H9 (cell line): ENCODE measurements around the gene RNF180. TPM values are rescaled to one million over a fixed set of nuclear protein-coding genes. Genes with fewer than 3 reads are reported as not detected.

Experiments used
- DNase-seq: peaks from one replicate; pipeline ENCODE4 v3.0.0-alpha.2; 2017
- H2AFZ ChIP-seq: one replicate; pipeline ENCODE4 v1.6.1; 2013; ENCODE audit warnings: mild to moderate bottlenecking, low read length, control low read depth, moderate library complexity
- H2AK5ac ChIP-seq: 2 replicates; pipeline ENCODE4 v1.6.1; 2013; ENCODE audit warnings: low read length, control low read depth, mixed read lengths; ENCODE audit not compliant: insufficient read length
- H2BK120ac ChIP-seq: one replicate; pipeline ENCODE4 v1.6.1; 2013; ENCODE audit warnings: low read depth, mild to moderate bottlenecking, low read length, control low read depth, inconsistent platforms; ENCODE audit not compliant: poor library complexity, severe bottlenecking
- H2BK12ac ChIP-seq: 2 replicates; pipeline ENCODE4 v1.6.1; 2013; ENCODE audit warnings: low read length, control low read depth, mixed read lengths, low read depth; ENCODE audit not compliant: insufficient read length
- H2BK15ac ChIP-seq: 2 replicates; pipeline ENCODE4 v1.6.1; 2013; ENCODE audit warnings: low read depth, low read length, control low read depth
- H2BK20ac ChIP-seq: one replicate; pipeline ENCODE4 v1.6.1; 2013; ENCODE audit warnings: low read depth, mild to moderate bottlenecking, low read length, control low read depth, inconsistent platforms; ENCODE audit not compliant: poor library complexity, severe bottlenecking
- H2BK5ac ChIP-seq: 2 replicates; pipeline ENCODE4 v1.6.1; 2013; ENCODE audit warnings: low read length, control low read depth, mixed read lengths; ENCODE audit not compliant: insufficient read length
- H3K14ac ChIP-seq: 2 replicates; pipeline ENCODE4 v1.6.1; 2013; ENCODE audit warnings: low read length, control low read depth; ENCODE audit not compliant: insufficient read depth
- H3K18ac ChIP-seq: 2 replicates; pipeline ENCODE4 v1.6.1; 2013; ENCODE audit warnings: low read depth, mild to moderate bottlenecking, mixed read lengths, low read length, control low read depth; ENCODE audit not compliant: insufficient read length
- H3K23ac ChIP-seq: 2 replicates; pipeline ENCODE4 v1.6.1; 2013; ENCODE audit warnings: low read length, control low read depth, mixed read lengths, low read depth; ENCODE audit not compliant: insufficient read length
- H3K23me2 ChIP-seq: 2 replicates; pipeline ENCODE4 v1.6.1; 2013; ENCODE audit warnings: low read depth, mild to moderate bottlenecking, mixed read lengths, low read length, control low read depth; ENCODE audit not compliant: insufficient read length, poor library complexity, severe bottlenecking
- H3K27ac ChIP-seq: 2 replicates; pipeline ENCODE4 v1.5.1; 2013; ENCODE audit warnings: low read length, control low read depth, mixed read lengths, low read depth; ENCODE audit not compliant: insufficient read length
- H3K27me3 ChIP-seq: 2 replicates; pipeline ENCODE4 v1.6.1; 2013; ENCODE audit warnings: low read length, control low read depth, inconsistent platforms; ENCODE audit not compliant: insufficient read depth
- H3K4ac ChIP-seq: 2 replicates; pipeline ENCODE4 v1.6.1; 2013; ENCODE audit warnings: low read depth, mild to moderate bottlenecking, control low read depth, inconsistent platforms, low read length, moderate library complexity
- H3K4me1 ChIP-seq: 2 replicates; pipeline ENCODE4 v1.6.1; 2013; ENCODE audit warnings: low read length, control low read depth, inconsistent platforms; ENCODE audit not compliant: insufficient read depth
- H3K4me2 ChIP-seq: 2 replicates; pipeline ENCODE4 v1.6.1; 2013; ENCODE audit warnings: low read length, control low read depth, mixed read lengths; ENCODE audit not compliant: insufficient read length, insufficient read depth
- H3K56ac ChIP-seq: 2 replicates; pipeline ENCODE4 v1.6.1; 2013; ENCODE audit warnings: low read depth, mild to moderate bottlenecking, mixed read lengths, low read length, control low read depth; ENCODE audit not compliant: insufficient read length
- H3K79me1 ChIP-seq: 2 replicates; pipeline ENCODE4 v1.6.1; 2013; ENCODE audit warnings: low read depth, mild to moderate bottlenecking, moderate library complexity, low read length, control low read depth, inconsistent platforms; ENCODE audit not compliant: insufficient read depth, poor library complexity, severe bottlenecking
- H3K79me2 ChIP-seq: 2 replicates; pipeline ENCODE4 v1.6.1; 2013; ENCODE audit warnings: low read length, control low read depth, inconsistent platforms; ENCODE audit not compliant: insufficient read depth
- H3K9ac ChIP-seq: 2 replicates; pipeline ENCODE4 v1.6.1; 2013; ENCODE audit warnings: low read length, control low read depth, mixed read lengths; ENCODE audit not compliant: insufficient read length; ENCODE audit errors: extremely low read depth
- H3K9me3 ChIP-seq: one replicate; pipeline ENCODE4 v1.6.1; 2013; ENCODE audit warnings: low read depth, low read length, inconsistent platforms; ENCODE audit not compliant: control insufficient read depth
- H3T11ph ChIP-seq: one replicate; pipeline ENCODE4 v1.6.1; 2013; ENCODE audit warnings: mild to moderate bottlenecking, low read length, control low read depth, inconsistent platforms
- H4K20me1 ChIP-seq: one replicate; pipeline ENCODE4 v1.6.1; 2013; ENCODE audit not compliant: control insufficient read depth, insufficient read length, insufficient read depth
- H4K5ac ChIP-seq: 2 replicates; pipeline ENCODE4 v1.6.1; 2013; ENCODE audit warnings: low read depth, mild to moderate bottlenecking, mixed read lengths, low read length, control low read depth; ENCODE audit not compliant: insufficient read length
- H4K8ac ChIP-seq: replicated peaks from 2 replicates; pipeline ENCODE4 v1.6.1; 2013; ENCODE audit warnings: low read length, control low read depth, mixed read lengths, low read depth; ENCODE audit not compliant: insufficient read length
- H4K91ac ChIP-seq: 2 replicates; pipeline ENCODE4 v1.6.1; 2013; ENCODE audit warnings: low read depth, mild to moderate bottlenecking, moderate library complexity, mixed read lengths, low read length, control low read depth; ENCODE audit not compliant: insufficient read length
- H3K27ac Mint-ChIP-seq, 3 experiments: 2 replicates in 2 of 3; 3 replicates in 1 of 3; pipeline ENCODE4 v1.8.0; 2020 to 2021; ENCODE audit warnings: mixed read lengths in 3 of 3, mild to moderate bottlenecking in 1 of 3, moderate library complexity in 1 of 3
- H3K27me3 Mint-ChIP-seq: 2 replicates; pipeline ENCODE4 v1.8.0; 2021; ENCODE audit warnings: low read depth, mild to moderate bottlenecking, moderate library complexity, mixed read lengths
- H3K36me3 Mint-ChIP-seq, 3 experiments: 2 replicates in 2 of 3; 3 replicates in 1 of 3; pipeline ENCODE4 v1.8.0; 2020 to 2021; ENCODE audit warnings: low read depth in 3 of 3, mixed read lengths in 3 of 3; ENCODE audit not compliant: insufficient read depth in 1 of 3
- H3K4me1 Mint-ChIP-seq, 2 experiments: 2 replicates each; pipeline ENCODE4 v1.8.0; 2020; ENCODE audit warnings: mixed read lengths in 2 of 2
- H3K4me3 Mint-ChIP-seq, 2 experiments: 2 replicates in 1 of 2; 3 replicates in 1 of 2; pipeline ENCODE4 v1.8.0; 2020 to 2021; ENCODE audit warnings: mild to moderate bottlenecking in 2 of 2, mixed read lengths in 2 of 2, moderate library complexity in 1 of 2
- H3K9me3 Mint-ChIP-seq, 2 experiments: 2 replicates in 1 of 2; 3 replicates in 1 of 2; pipeline ENCODE4 v1.8.0; 2020; ENCODE audit warnings: mild to moderate bottlenecking in 2 of 2, mixed read lengths in 2 of 2, moderate library complexity in 1 of 2
- CTCF ChIP-seq: fragments of 200-600 bp; sonication (generic); conservative IDR thresholded peaks from 3 replicates; pipeline ENCODE4 v1.8.0; 2021; ENCODE audit warnings: antibody characterized with exemption, mild to moderate bottlenecking
- WGBS: extraction: QIAGEN DNeasy Blood & Tissue Kit; methylation state at CpG from one replicate; pipeline ENCODE4 v1.1.7; 2013; ENCODE audit warnings: missing lambda C conversion rate, low lambda C conversion rate, mixed read lengths; ENCODE audit not compliant: insufficient read length; ENCODE audit errors: extremely low coverage; 5-methylcytosine and 5-hydroxymethylcytosine counted together
- total RNA-seq: library from RNA; stranded (reverse); gene quantifications from 2 replicates; pipeline ENCODE4 v1.2.1, GENCODE V29; 2021

The RNF180 gene
- total RNA-seq, 1 experiment from 2014 or later = 2.5 TPM

GRCh38 chr5:64315778-64316177 lies 150.1 kb downstream of the RNF180 start:
- no peak for DNase-seq
- no peak overlapping the region for H4K5ac ChIP-seq
- H3K56ac ChIP-seq = no peak overlapping the region
- no peak overlapping the region for H2AFZ ChIP-seq
- no peaks in the 10 kb centered on the region for H3K79me1 ChIP-seq
- no peak overlapping the region for H3K4me2 ChIP-seq
- H3K27me3 Mint-ChIP-seq = no peaks in the 10 kb centered on the region
- H2BK12ac ChIP-seq = no peak overlapping the region
- no peak overlapping the region for H3T11ph ChIP-seq
- no peak overlapping the region for H3K18ac ChIP-seq
- H2BK20ac ChIP-seq = no peak overlapping the region
- no peaks in the 10 kb centered on the region for H3K9me3 ChIP-seq
- H3K4me1 ChIP-seq = no peaks in the 10 kb centered on the region
- H3K27ac Mint-ChIP-seq = no peak overlapping the region
- H3K4me1 Mint-ChIP-seq = no peaks in the 10 kb centered on the region
- no peak overlapping the region for H2AK5ac ChIP-seq
- no peaks in the 10 kb centered on the region for H4K20me1 ChIP-seq
- H4K8ac ChIP-seq = no peak overlapping the region
- H3K9ac ChIP-seq = no peak overlapping the region
- H3K23ac ChIP-seq = no peak overlapping the region
- H2BK15ac ChIP-seq = no peak overlapping the region
- no CpG with 5 or more reads among the region's 1 CpG for WGBS
- H3K4ac ChIP-seq = no peak overlapping the region
- no peak for TF ChIP-seq CTCF
- H3K14ac ChIP-seq = no peak overlapping the region
- no peak overlapping the region for H3K4me3 Mint-ChIP-seq
- no peaks in the 10 kb centered on the region for H3K79me2 ChIP-seq
- H2BK5ac ChIP-seq = no peak overlapping the region
- no peak overlapping the region for H3K27ac ChIP-seq
- no peaks in the 10 kb centered on the region for H3K9me3 Mint-ChIP-seq
- H3K27me3 ChIP-seq = no peaks in the 10 kb centered on the region
- H3K36me3 Mint-ChIP-seq = no peaks in the 10 kb centered on the region
- H2BK120ac ChIP-seq = no peak overlapping the region
- H3K23me2 ChIP-seq = no peaks in the 10 kb centered on the region
- no peak overlapping the region for H4K91ac ChIP-seq
